Hematopoietic multipotent progenitor cell treated with erythropoietin and hydrocortisone succinate and interleukin-3 and kit ligand, for 15 days (in vitro differentiated cells): ENCODE measurements around the gene SPI1.
"Not testable (repeated sequence)": the region's sequence is repeated elsewhere in the genome, so short reads cannot be mapped to it uniquely, and the experiment has no call there.

Experiments used
- DNase-seq: peaks from one replicate; pipeline ENCODE4 v3.0.0-alpha.2; 2015; ENCODE audit warnings: low spot score

SPI1 gene

GRCh38 chr11:47324520-47324919, 53.8 kb downstream of the SPI1 start:
- no peak for DNase-seq

- no peak for DNase-seq
These were observed 60.2 kb downstream of the SPI1 start for GRCh38 chr11:47318166-47318565.

GRCh38 chr11:47317064-47317828, 61.1 kb downstream of the SPI1 start:
- DNase-seq, result no peak

GRCh38 chr11:47316501-47316900, 61.8 kb downstream of the SPI1 start:
- not testable (repeated sequence) for DNase-seq

- no peak for DNase-seq
These were observed 63.4 kb downstream of the SPI1 start for GRCh38 chr11:47314992-47315391.

- no peak for DNase-seq
These were observed 70.1 kb downstream of the SPI1 start for GRCh38 chr11:47308050-47308823.

- no peak for DNase-seq
These were observed 71.9 kb downstream of the SPI1 start for GRCh38 chr11:47306484-47306844.

GRCh38 chr11:47305734-47306483, 72.4 kb downstream of the SPI1 start:
- no peak for DNase-seq
